Uterus (tissue), 2 donors: ENCODE measurements around the gene CELA3B.

Source experiments
- POLR2A ChIP-seq, 2 donors: fragments of 450-650 bp; IDR thresholded peaks; one replicate each; pipeline ENCODE4 v1.6.1; 2016; ENCODE audit warnings: antibody characterized with exemption in 2 of 2, mild to moderate bottlenecking in 1 of 2, moderate library complexity in 1 of 2
- TF ChIP-seq, protein P1 (sequence below), 4 experiments: fragments of 200-600 bp in 2 of 4; fragments of 450-650 bp in 2 of 4; sonication (generic) in 2 of 4; IDR thresholded peaks; one replicate each; pipeline ENCODE4 v1.5.1; 2016 to 2019; ENCODE audit warnings: antibody characterized with exemption in 4 of 4, mild to moderate bottlenecking in 2 of 4, moderate library complexity in 1 of 4

DNA sequence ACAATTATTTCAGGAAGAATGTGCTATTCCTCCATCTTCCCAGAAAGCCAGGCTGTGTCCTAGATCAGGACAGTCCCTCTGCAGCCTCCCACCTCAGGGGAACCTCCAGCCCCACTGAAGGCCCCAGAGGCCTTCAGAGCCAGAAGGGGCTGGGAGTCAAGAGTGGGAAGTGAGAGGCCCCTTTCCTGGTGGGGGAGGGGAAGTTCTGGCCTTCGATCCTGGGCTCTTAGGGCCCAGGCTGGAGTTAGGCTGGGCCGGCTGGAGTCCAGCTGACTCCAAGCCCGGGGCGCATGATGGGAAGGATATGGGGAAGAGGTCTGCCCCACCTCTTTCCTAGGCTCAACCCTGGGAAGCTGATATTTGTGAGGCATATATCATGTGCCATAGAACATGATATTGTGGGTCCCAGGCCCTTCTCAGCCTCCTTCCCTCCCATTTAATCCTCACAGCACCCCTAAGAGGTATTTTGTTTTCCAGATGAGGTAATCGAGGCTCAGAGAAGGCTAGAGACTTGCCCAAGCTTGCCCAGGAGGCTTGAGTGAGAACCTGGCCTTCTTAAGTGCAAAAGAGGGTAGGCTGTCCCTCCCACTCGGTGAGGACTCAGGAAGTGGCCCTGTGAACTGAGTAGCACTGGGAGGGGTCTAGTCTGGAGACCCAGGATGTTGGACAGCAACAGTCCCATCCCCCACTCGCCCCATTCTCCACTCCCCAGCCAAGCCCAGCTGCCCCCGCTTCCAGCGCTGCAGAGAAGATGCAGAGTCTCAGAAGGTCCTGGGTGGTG is 21.1 kb upstream of the CELA3B start:
- no peak for TF ChIP-seq POLR2A (IDR thresholded peaks at IDR 0.05)
- TF ChIP-seq, protein P1, sequence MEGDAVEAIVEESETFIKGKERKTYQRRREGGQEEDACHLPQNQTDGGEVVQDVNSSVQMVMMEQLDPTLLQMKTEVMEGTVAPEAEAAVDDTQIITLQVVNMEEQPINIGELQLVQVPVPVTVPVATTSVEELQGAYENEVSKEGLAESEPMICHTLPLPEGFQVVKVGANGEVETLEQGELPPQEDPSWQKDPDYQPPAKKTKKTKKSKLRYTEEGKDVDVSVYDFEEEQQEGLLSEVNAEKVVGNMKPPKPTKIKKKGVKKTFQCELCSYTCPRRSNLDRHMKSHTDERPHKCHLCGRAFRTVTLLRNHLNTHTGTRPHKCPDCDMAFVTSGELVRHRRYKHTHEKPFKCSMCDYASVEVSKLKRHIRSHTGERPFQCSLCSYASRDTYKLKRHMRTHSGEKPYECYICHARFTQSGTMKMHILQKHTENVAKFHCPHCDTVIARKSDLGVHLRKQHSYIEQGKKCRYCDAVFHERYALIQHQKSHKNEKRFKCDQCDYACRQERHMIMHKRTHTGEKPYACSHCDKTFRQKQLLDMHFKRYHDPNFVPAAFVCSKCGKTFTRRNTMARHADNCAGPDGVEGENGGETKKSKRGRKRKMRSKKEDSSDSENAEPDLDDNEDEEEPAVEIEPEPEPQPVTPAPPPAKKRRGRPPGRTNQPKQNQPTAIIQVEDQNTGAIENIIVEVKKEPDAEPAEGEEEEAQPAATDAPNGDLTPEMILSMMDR (IDR thresholded peaks at IDR 0.05), result no peak
